Measurements from ENCODE around the gene STK26. TPM values are rescaled to one million over a fixed set of nuclear protein-coding genes. Genes with fewer than 3 reads are reported as not detected.
"Not testable (repeated sequence)": the region's sequence is repeated elsewhere in the genome, so short reads cannot be mapped to it uniquely, and the experiment has no call there.

STK26 gene
- total RNA-seq, 5 donors from 2014 or later (not counting 1 experiment from before 2014, with no cell fraction given) = 28.5 to 38.1 (median 34.4) TPM

DNA sequence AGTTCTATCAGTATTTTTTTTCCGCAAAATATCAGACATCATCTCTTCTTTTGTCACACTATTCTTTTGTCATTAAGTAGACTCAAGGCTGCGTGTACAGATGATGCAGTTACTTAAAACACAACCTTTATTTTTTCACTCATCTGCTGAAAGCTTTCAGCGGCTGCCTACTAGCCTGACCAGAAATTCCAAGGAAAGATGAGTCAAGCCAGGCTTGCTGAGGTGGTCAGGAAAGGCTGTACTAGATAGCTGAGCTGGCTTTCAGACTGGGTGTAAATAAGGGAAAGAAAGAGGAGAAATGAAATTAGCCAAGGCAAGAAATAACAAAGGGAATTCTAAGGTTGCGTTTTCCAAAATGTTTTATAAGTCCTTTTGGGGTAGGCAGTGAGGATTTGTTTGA, 17.9 kb downstream of the STK26 start:
- no peak for DNase-seq
- Mint-ChIP-seq H3K4me3 (no peak overlapping the region), H3K27ac (no peak overlapping the region), H3K4me1 (peaks cover 65 to 69% (median 65%) of the 10 kb centered on the region in 3 donors), H3K27me3 (peaks cover 0 to 23% of the 10 kb centered on the region in 2 donors), H3K9me3 (no peaks in the 10 kb centered on the region), H3K36me3 (no peaks in the 10 kb centered on the region)
- Histone ChIP-seq H3K27ac (ENCODE audit: low read length) (no peak overlapping the region), H3K4me1 (ENCODE audit: control insufficient read depth in 1 of 2, extremely low read depth in 1 of 2, insufficient read depth in 2 of 2, low read length in 2 of 2) (peaks cover 0 to 5% of the 10 kb centered on the region in 2 experiments), H3K4me3 (ENCODE audit: control insufficient read depth in 1 of 2, extremely low read depth in 1 of 2, low read length in 1 of 2) (no peak overlapping the region), H3K9me3 (no peaks in the 10 kb centered on the region), H3K36me3 (ENCODE audit: control insufficient read depth in 2 of 2, extremely low read depth in 1 of 2, insufficient read depth in 1 of 2, low read length in 1 of 2) (no peaks in the 10 kb centered on the region), H3K27me3 (replicated peaks in 1 of 2; ENCODE audit: control insufficient read depth in 2 of 2, extremely low read depth in 1 of 2, insufficient read depth in 2 of 2, low read length in 1 of 2) (no peaks in the 10 kb centered on the region)
- ATAC-seq (replicated peaks in 1 of 4) = no peak
- WGBS (ENCODE audit: insufficient coverage) = no CpG with 5 or more reads among the region's 4 CpGs
- ChIA-PET CTCF (no interaction called here), POLR2A (no interaction called here)

DNA sequence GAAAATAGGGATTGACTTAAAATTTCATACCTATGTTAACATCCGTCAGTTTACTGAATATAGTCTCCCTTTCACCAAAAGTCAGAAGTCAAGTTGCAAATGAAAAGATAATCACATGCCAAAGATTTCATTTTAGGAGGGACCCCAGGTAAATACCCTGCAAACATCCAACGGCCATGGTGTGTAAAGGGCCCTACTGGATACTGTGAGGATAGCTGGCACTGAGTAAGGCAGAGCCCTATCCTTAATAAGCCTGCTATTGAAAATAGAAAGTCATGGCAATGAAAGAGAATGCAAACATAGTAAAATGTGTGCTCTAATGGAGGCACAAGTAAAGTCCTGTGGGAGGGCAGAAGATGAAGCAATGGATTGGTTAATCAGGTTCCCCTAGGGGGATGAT, 20.9 kb downstream of the STK26 start:
- Mint-ChIP-seq H3K27ac (peak overlapping the region in 1 of 2 donors; percentile 23), H3K4me1 (peaks cover 45 to 66% (median 64%) of the 10 kb centered on the region in 3 donors), H3K9me3 (no peaks in the 10 kb centered on the region), H3K27me3 (peaks cover 0 to 22% of the 10 kb centered on the region in 2 donors), H3K36me3 (no peaks in the 10 kb centered on the region), H3K4me3 (no peak overlapping the region)
- WGBS (ENCODE audit: insufficient coverage) = no CpG with 5 or more reads among the region's 2 CpGs
- H3K27ac ChIP-seq (ENCODE audit: low read length) = no peak overlapping the region
- peaks cover 1 to 2% of the 10 kb centered on the region in 2 experiments for H3K4me1 ChIP-seq (ENCODE audit: control insufficient read depth in 1 of 2, extremely low read depth in 1 of 2, insufficient read depth in 2 of 2, low read length in 2 of 2)
- POLR2A ChIA-PET = no interaction called here
- DNase-seq (no peak), ATAC-seq (replicated peaks in 1 of 4) (no peak)
- CTCF ChIA-PET = no interaction called here
- H3K4me3 ChIP-seq (ENCODE audit: control insufficient read depth in 1 of 2, extremely low read depth in 1 of 2, low read length in 1 of 2) = no peak overlapping the region
- no peaks in the 10 kb centered on the region for H3K36me3 ChIP-seq (ENCODE audit: control insufficient read depth in 2 of 2, extremely low read depth in 1 of 2, insufficient read depth in 1 of 2, low read length in 1 of 2)
- no peaks in the 10 kb centered on the region for H3K27me3 ChIP-seq (replicated peaks in 1 of 2; ENCODE audit: control insufficient read depth in 2 of 2, extremely low read depth in 1 of 2, insufficient read depth in 2 of 2, low read length in 1 of 2)
- H3K9me3 ChIP-seq = no peaks in the 10 kb centered on the region

DNA sequence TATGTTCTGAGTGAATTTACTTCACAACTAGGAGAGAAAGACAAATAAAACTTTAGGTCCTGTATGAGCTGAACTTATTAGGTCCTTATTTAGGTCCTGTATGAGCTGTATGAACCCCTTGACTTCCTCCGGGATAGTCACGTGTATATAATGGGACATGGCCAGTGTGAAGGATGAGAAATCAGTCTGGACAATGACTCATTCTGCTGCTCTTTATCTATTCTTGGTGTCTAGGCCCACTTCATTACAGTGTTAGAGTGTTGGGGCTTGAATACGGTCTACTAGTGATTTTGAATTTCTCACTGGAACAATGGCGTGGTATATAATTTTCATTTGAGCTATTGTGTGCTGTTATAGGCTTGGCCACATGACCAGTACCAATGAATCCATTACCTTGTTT, 21.9 kb downstream of the STK26 start:
- Histone ChIP-seq H3K27ac (ENCODE audit: low read length) (no peak overlapping the region), H3K4me3 (ENCODE audit: control insufficient read depth in 1 of 2, extremely low read depth in 1 of 2, low read length in 1 of 2) (no peak overlapping the region), H3K9me3 (no peaks in the 10 kb centered on the region), H3K36me3 (ENCODE audit: control insufficient read depth in 2 of 2, extremely low read depth in 1 of 2, insufficient read depth in 1 of 2, low read length in 1 of 2) (no peaks in the 10 kb centered on the region), H3K4me1 (ENCODE audit: control insufficient read depth in 1 of 2, extremely low read depth in 1 of 2, insufficient read depth in 2 of 2, low read length in 2 of 2) (peaks cover 2% of the 10 kb centered on the region in 2 experiments), H3K27me3 (replicated peaks in 1 of 2; ENCODE audit: control insufficient read depth in 2 of 2, extremely low read depth in 1 of 2, insufficient read depth in 2 of 2, low read length in 1 of 2) (no peaks in the 10 kb centered on the region)
- peaks cover 2% of the 10 kb centered on the region for H3K36me3 Mint-ChIP-seq
- H3K4me3 Mint-ChIP-seq = no peak overlapping the region
- POLR2A ChIA-PET = no interaction called here
- H3K27me3 Mint-ChIP-seq = peaks cover 0 to 28% of the 10 kb centered on the region in 2 donors
- DNase-seq = no peak
- H3K27ac Mint-ChIP-seq = no peak overlapping the region
- WGBS (ENCODE audit: insufficient coverage) = no CpG with 5 or more reads among the region's 4 CpGs
- ATAC-seq (replicated peaks in 1 of 4) = no peak
- CTCF ChIA-PET = no interaction called here
- no peaks in the 10 kb centered on the region for H3K9me3 Mint-ChIP-seq
- peaks cover 35 to 67% (median 63%) of the 10 kb centered on the region in 3 donors for H3K4me1 Mint-ChIP-seq

DNA sequence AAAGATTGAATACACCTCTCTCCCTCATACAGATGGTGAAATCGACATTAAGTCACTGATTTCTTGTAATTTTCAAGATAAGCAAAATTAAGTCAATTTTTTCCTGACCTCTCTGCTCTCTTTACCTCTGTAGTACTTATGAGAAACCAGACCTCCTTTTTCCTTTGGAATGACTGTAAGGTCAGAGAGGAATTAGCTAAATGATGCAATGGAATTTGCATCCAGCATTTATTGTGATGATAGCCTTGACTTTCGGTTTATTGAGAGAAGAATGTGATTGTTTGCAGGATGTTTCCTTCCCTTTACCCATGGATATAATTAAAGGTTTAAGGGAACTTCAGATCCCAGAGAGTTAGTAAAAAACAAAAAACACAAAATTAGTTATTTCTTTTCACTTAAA, 22.4 kb downstream of the STK26 start:
- Histone ChIP-seq H3K4me1 (ENCODE audit: control insufficient read depth in 1 of 2, extremely low read depth in 1 of 2, insufficient read depth in 2 of 2, low read length in 2 of 2) (peaks cover 0 to 2% of the 10 kb centered on the region in 2 experiments), H3K27ac (ENCODE audit: low read length) (no peak overlapping the region), H3K27me3 (replicated peaks in 1 of 2; ENCODE audit: control insufficient read depth in 2 of 2, extremely low read depth in 1 of 2, insufficient read depth in 2 of 2, low read length in 1 of 2) (no peaks in the 10 kb centered on the region), H3K36me3 (ENCODE audit: control insufficient read depth in 2 of 2, extremely low read depth in 1 of 2, insufficient read depth in 1 of 2, low read length in 1 of 2) (no peaks in the 10 kb centered on the region), H3K4me3 (ENCODE audit: control insufficient read depth in 1 of 2, extremely low read depth in 1 of 2, low read length in 1 of 2) (no peak overlapping the region), H3K9me3 (no peaks in the 10 kb centered on the region)
- Mint-ChIP-seq H3K27ac (no peak overlapping the region), H3K4me1 (peaks cover 30 to 63% (median 60%) of the 10 kb centered on the region in 3 donors), H3K9me3 (no peaks in the 10 kb centered on the region), H3K36me3 (peaks cover 5% of the 10 kb centered on the region), H3K27me3 (peaks cover 0 to 26% of the 10 kb centered on the region in 2 donors), H3K4me3 (no peak overlapping the region)
- no peak for ATAC-seq (replicated peaks in 1 of 4)
- no CpG with 5 or more reads among the region's 2 CpGs for WGBS (ENCODE audit: insufficient coverage)
- no peak for DNase-seq
- CTCF ChIA-PET = no interaction called here
- POLR2A ChIA-PET = no interaction called here

DNA sequence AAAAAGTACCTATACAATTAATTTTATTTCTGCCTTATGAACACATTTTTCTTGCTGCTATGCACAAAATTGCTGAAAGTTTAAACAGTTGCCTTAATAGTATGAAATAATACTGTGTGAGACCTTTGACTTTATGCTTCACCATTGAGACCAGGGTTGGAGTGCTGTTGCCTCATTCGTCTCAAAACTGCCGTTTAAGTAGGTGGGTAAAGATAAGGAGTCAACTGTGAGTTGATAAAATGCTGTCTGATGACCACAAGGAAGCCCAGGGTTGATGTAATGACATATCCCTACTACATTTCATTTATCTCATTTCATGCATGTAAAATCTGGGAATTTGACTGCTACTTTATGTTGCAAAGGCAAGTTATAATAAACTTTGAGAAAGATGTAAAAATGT, 23.4 kb downstream of the STK26 start:
- no peaks in the 10 kb centered on the region for H3K9me3 Mint-ChIP-seq
- peaks cover 5% of the 10 kb centered on the region for H3K36me3 Mint-ChIP-seq
- peaks cover 29 to 56% (median 52%) of the 10 kb centered on the region in 3 donors for H3K4me1 Mint-ChIP-seq
- Histone ChIP-seq H3K4me3 (ENCODE audit: control insufficient read depth in 1 of 2, extremely low read depth in 1 of 2, low read length in 1 of 2) (no peak overlapping the region), H3K27ac (ENCODE audit: low read length) (no peak overlapping the region), H3K27me3 (replicated peaks in 1 of 2; ENCODE audit: control insufficient read depth in 2 of 2, extremely low read depth in 1 of 2, insufficient read depth in 2 of 2, low read length in 1 of 2) (no peaks in the 10 kb centered on the region), H3K4me1 (ENCODE audit: control insufficient read depth in 1 of 2, extremely low read depth in 1 of 2, insufficient read depth in 2 of 2, low read length in 2 of 2) (peaks cover 0 to 2% of the 10 kb centered on the region in 2 experiments), H3K9me3 (no peaks in the 10 kb centered on the region), H3K36me3 (ENCODE audit: control insufficient read depth in 2 of 2, extremely low read depth in 1 of 2, insufficient read depth in 1 of 2, low read length in 1 of 2) (no peaks in the 10 kb centered on the region)
- peaks cover 0 to 29% of the 10 kb centered on the region in 2 donors for H3K27me3 Mint-ChIP-seq
- H3K4me3 Mint-ChIP-seq = no peak overlapping the region
- no peak for ATAC-seq (replicated peaks in 1 of 4)
- no peak for DNase-seq
- H3K27ac Mint-ChIP-seq = no peak overlapping the region
- ChIA-PET CTCF (no interaction called here), POLR2A (interaction anchor here in 1 of 2 donors (0.6 kb wide), 1 partner anchor 15 kb away, joined by 3 read pairs; no protein-coding TSS in a partner anchor)
- WGBS (ENCODE audit: insufficient coverage) = no CpG with 5 or more reads among the region's 2 CpGs

DNA sequence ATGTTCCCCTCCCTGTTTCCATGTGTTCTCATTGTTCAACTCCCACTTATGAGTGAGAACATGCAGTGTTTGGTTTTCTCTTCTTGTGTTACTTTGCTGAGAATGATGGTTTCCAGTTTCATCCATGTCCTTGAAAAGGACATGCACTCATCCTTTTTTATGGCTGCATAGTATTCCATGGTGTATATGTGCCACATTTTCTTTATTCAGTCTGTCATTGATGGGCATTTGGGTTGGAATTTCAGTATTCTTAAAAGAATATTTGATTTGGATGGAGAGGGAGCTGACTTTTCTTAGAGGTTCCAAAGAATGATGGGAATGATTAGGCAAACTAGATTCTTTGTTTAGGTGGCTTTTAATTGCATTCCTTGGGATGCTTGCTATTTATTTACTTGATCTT, 28.7 kb downstream of the STK26 start:
- H3K27ac ChIP-seq (ENCODE audit: low read length); ATAC-seq (replicated peaks in 1 of 4); CTCF ChIA-PET; DNase-seq; H3K9me3 Mint-ChIP-seq; H3K36me3 ChIP-seq (ENCODE audit: control insufficient read depth in 2 of 2, extremely low read depth in 1 of 2, insufficient read depth in 1 of 2, low read length in 1 of 2); H3K4me3 Mint-ChIP-seq; H3K27me3 ChIP-seq (replicated peaks in 1 of 2; ENCODE audit: control insufficient read depth in 2 of 2, extremely low read depth in 1 of 2, insufficient read depth in 2 of 2, low read length in 1 of 2); H3K27ac Mint-ChIP-seq; H3K9me3 ChIP-seq; H3K4me3 ChIP-seq (ENCODE audit: control insufficient read depth in 1 of 2, extremely low read depth in 1 of 2, low read length in 1 of 2); H3K4me1 ChIP-seq (ENCODE audit: control insufficient read depth in 1 of 2, extremely low read depth in 1 of 2, insufficient read depth in 2 of 2, low read length in 2 of 2): not testable (repeated sequence)
- Mint-ChIP-seq H3K4me1 (peaks cover 5 to 43% (median 39%) of the 10 kb centered on the region in 3 donors), H3K27me3 (peaks cover 0 to 19% of the 10 kb centered on the region in 2 donors), H3K36me3 (peaks cover 14% of the 10 kb centered on the region)
- POLR2A ChIA-PET = interaction anchor here in 1 of 2 donors (0.5 kb wide), 1 partner anchor 675 kb away, joined by 3 read pairs; no protein-coding TSS in a partner anchor

DNA sequence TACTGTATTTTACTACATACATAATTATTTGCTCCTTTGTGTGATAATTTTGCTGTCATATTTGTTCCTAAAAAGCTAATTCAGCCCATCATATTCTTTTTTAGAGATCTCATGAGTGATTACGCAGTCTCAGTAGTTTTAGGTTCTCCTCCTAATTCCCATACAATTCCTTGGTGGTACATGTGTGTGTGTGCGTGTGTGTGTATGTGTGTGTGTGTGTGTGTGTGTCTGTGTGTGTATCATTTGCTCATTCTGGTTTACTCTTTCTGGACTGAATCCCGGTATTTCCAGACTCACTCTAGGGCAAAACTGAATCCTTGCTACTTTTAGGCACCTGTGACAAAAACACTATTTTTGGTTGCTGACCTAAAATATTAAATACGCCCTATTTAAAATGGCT, 34.9 kb downstream of the STK26 start:
- H3K4me1 Mint-ChIP-seq = peaks cover 18 to 32% (median 20%) of the 10 kb centered on the region in 3 donors
- Histone ChIP-seq H3K36me3 (ENCODE audit: control insufficient read depth in 2 of 2, extremely low read depth in 1 of 2, insufficient read depth in 1 of 2, low read length in 1 of 2) (peaks cover 0 to 6% of the 10 kb centered on the region in 2 donors), H3K27ac (ENCODE audit: low read length) (no peak overlapping the region), H3K9me3 (no peaks in the 10 kb centered on the region), H3K4me3 (ENCODE audit: control insufficient read depth in 1 of 2, extremely low read depth in 1 of 2, low read length in 1 of 2) (no peak overlapping the region), H3K4me1 (ENCODE audit: control insufficient read depth in 1 of 2, extremely low read depth in 1 of 2, insufficient read depth in 2 of 2, low read length in 2 of 2) (peaks cover 2 to 9% of the 10 kb centered on the region in 2 experiments), H3K27me3 (replicated peaks in 1 of 2; ENCODE audit: control insufficient read depth in 2 of 2, extremely low read depth in 1 of 2, insufficient read depth in 2 of 2, low read length in 1 of 2) (no peaks in the 10 kb centered on the region)
- no peak overlapping the region for H3K4me3 Mint-ChIP-seq
- H3K27me3 Mint-ChIP-seq = peaks cover 0 to 25% of the 10 kb centered on the region in 2 donors
- ATAC-seq (replicated peaks in 1 of 4) = no peak
- no peaks in the 10 kb centered on the region for H3K9me3 Mint-ChIP-seq
- ChIA-PET POLR2A (interaction anchor here in 1 of 2 donors (0.7 kb wide), 1 partner anchor 233 kb away, joined by 3 read pairs; no protein-coding TSS in a partner anchor), CTCF (no interaction called here)
- H3K36me3 Mint-ChIP-seq = peaks cover 14% of the 10 kb centered on the region
- WGBS (ENCODE audit: insufficient coverage) = no CpG with 5 or more reads among the region's 4 CpGs
- DNase-seq = no peak
- peak overlapping the region in 1 of 2 donors; percentile 24 for H3K27ac Mint-ChIP-seq
